ENCODE measurements around the gene CSTF1.

GRCh38 chr20:56447227-56447626 lies 54.8 kb downstream of the CSTF1 start:
- no peak for TF ChIP-seq CTCF (IDR thresholded peaks at IDR 0.05 in 8 of 11, conservative IDR thresholded peaks at IDR 0.05 in 3 of 11)
- no peak for TF ChIP-seq POLR2AphosphoS5 (IDR thresholded peaks at IDR 0.05)
- TF ChIP-seq POLR2A (IDR thresholded peaks at IDR 0.05): no peak
